OCI-LY7 (cell line): ENCODE data around the gene CLCN2. TPM values are rescaled to one million over a fixed set of nuclear protein-coding genes. Genes with fewer than 3 reads are reported as not detected.

Experiments used
- BruUV-seq: library from RNA; stranded (reverse); fragments of 400-500 nt; replicated peaks from 2 replicates; lab custom pipeline; 2021; lab: Mats Ljungman, UMichigan
- CTCF ChIA-PET: fragments of 300-600 bp; sonication (Branson Sonifier 250); formaldehyde crosslinking; loops from one replicate; lab custom pipeline; 2022; ENCODE audit warnings: antibody characterized with exemption; ENCODE audit not compliant: unreplicated experiment; lab: Charles Lee
- POLR2A ChIA-PET: fragments of 300-600 bp; sonication (Branson Sonifier 250); formaldehyde crosslinking; loops from one replicate; lab custom pipeline; 2022; ENCODE audit warnings: antibody characterized with exemption; lab: Charles Lee
- DNase-seq: peaks from one replicate; pipeline ENCODE4 v3.0.0-alpha.2; 2015; ENCODE audit warnings: low spot score
- H2AFZ ChIP-seq: fragments of 200-600 bp; sonication (generic), shearing (Covaris generic); 2 replicates; pipeline ENCODE4 v1.6.1; 2014; ENCODE audit warnings: mild to moderate bottlenecking, antibody characterized with exemption, low read length, moderate library complexity
- H3K27ac ChIP-seq: fragments of 200-600 bp; sonication (generic); 2 replicates; pipeline ENCODE4 v1.5.1; 2014; ENCODE audit warnings: mixed run types, low read depth, mild to moderate bottlenecking, moderate library complexity, low read length, inconsistent platforms; ENCODE audit not compliant: poor library complexity, severe bottlenecking
- H3K36me3 ChIP-seq: fragments of 200-600 bp; sonication (generic); 2 replicates; pipeline ENCODE4 v1.6.1; 2014; ENCODE audit warnings: mild to moderate bottlenecking, antibody characterized with exemption, low read length, moderate library complexity, mixed read lengths; ENCODE audit not compliant: insufficient read depth
- H3K4me1 ChIP-seq: fragments of 200-600 bp; sonication (generic); 2 replicates; pipeline ENCODE4 v1.5.1; 2014; ENCODE audit warnings: mild to moderate bottlenecking, low read length; ENCODE audit not compliant: insufficient read depth, poor library complexity, severe bottlenecking
- H3K4me2 ChIP-seq: fragments of 200-600 bp; sonication (generic); 2 replicates; pipeline ENCODE4 v1.6.1; 2014; ENCODE audit warnings: mild to moderate bottlenecking, low read length
- H3K4me3 ChIP-seq: fragments of 200-600 bp; sonication (generic); 2 replicates; pipeline ENCODE4 v1.5.1; 2014; ENCODE audit warnings: mild to moderate bottlenecking, low read depth, low read length; ENCODE audit not compliant: poor library complexity, severe bottlenecking
- H3K79me2 ChIP-seq: fragments of 200-600 bp; sonication (generic); 2 replicates; pipeline ENCODE4 v1.6.1; 2016; ENCODE audit warnings: low read depth, mild to moderate bottlenecking, low read length, moderate library complexity, mixed read lengths; ENCODE audit not compliant: insufficient read depth
- H3K9me2 ChIP-seq: fragments of 200-600 bp; sonication (generic); 2 replicates; pipeline ENCODE4 v1.6.1; 2016; ENCODE audit warnings: mild to moderate bottlenecking, low read length, mixed read lengths; ENCODE audit not compliant: insufficient read depth
- H3K9me3 ChIP-seq: fragments of 200-600 bp; sonication (generic); 2 replicates; pipeline ENCODE4 v1.6.1; 2014; ENCODE audit warnings: mild to moderate bottlenecking, mixed run types, low read length, mixed read lengths
- H4K20me1 ChIP-seq: fragments of 200-600 bp; sonication (generic); 2 replicates; pipeline ENCODE4 v1.6.1; 2014; ENCODE audit warnings: mild to moderate bottlenecking, antibody characterized with exemption, low read length, moderate library complexity, mixed read lengths; ENCODE audit not compliant: insufficient read depth
- CTCF ChIP-seq: fragments of 200-600 bp; sonication (generic); conservative IDR thresholded peaks from 2 replicates; pipeline ENCODE4 v1.5.1; 2014; ENCODE audit warnings: mild to moderate bottlenecking, antibody characterized with exemption, low read length, moderate library complexity, mixed read lengths
- EZH2phosphoT487 ChIP-seq: fragments of 200-600 bp; sonication (generic); IDR thresholded peaks from 2 replicates; pipeline ENCODE4 v1.6.1; 2018; ENCODE audit warnings: low read depth, borderline replicate concordance, mild to moderate bottlenecking, mixed run types, antibody characterized with exemption, low read length, moderate library complexity, mixed read lengths
- intact Hi-C: fragments of 100-400 bp; cut with micrococcal nuclease; formaldehyde crosslinking; loops from one replicate; pipeline ENCODE4 v1.10.0; 2022; ENCODE audit not compliant: unreplicated experiment
- total RNA-seq, 2 experiments: library from RNA; depleted of rRNA in 1 of 2; stranded (reverse); fragments of >200 nt in 1 of 2; shearing (Covaris generic) in 1 of 2; gene quantifications; 2 replicates each; pipeline ENCODE4 v1.2.3, GENCODE V29; 2014 to 2022

Gene CLCN2
- total RNA-seq, 2 experiments from 2014 or later: 4.2 to 15.0 TPM

DNA sequence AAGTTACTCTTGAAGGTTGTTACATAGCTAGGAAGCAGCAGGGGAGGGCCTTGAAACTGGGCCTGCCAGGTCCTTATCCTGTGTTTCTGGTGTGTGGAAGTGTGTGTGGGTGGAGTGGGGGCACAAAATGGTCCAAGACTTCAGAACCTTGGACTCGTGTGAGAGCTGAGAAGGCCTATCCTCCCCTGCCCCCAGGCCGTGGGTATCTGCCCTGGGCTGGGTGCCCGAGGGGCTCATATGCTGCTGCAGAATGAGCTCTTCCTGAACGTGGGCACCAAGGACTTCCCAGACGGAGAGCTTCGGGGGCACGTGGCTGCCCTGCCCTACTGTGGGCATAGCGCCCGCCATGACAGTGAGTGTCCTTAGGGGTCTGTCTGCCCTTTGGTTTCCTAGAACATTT, 22.9 kb upstream of the CLCN2 start:
- no TSS peak for BruUV-seq
- no peaks in the 10 kb centered on the region for H3K4me1 ChIP-seq
- CTCF ChIA-PET: no interaction called here
- H3K9me2 ChIP-seq: no peaks in the 10 kb centered on the region
- H4K20me1 ChIP-seq: no peaks in the 10 kb centered on the region
- intact Hi-C loops: no loop called here
- no peak for DNase-seq
- H3K4me2 ChIP-seq: no peak overlapping the region
- no peak overlapping the region for H3K27ac ChIP-seq
- no peaks in the 10 kb centered on the region for H3K9me3 ChIP-seq
- no peak overlapping the region for H3K4me3 ChIP-seq
- TF ChIP-seq EZH2phosphoT487: no peak
- no peak for TF ChIP-seq CTCF
- no peak overlapping the region for H2AFZ ChIP-seq
- POLR2A ChIA-PET: no interaction called here
- no peaks in the 10 kb centered on the region for H3K36me3 ChIP-seq
- no peaks in the 10 kb centered on the region for H3K79me2 ChIP-seq

- Histone ChIP-seq H4K20me1 (no peaks in the 10 kb centered on the region), H3K79me2 (no peaks in the 10 kb centered on the region), H3K9me3 (no peaks in the 10 kb centered on the region), H3K27ac (no peak overlapping the region), H3K4me2 (no peak overlapping the region), H3K4me1 (no peaks in the 10 kb centered on the region), H3K9me2 (no peaks in the 10 kb centered on the region), H2AFZ (no peak overlapping the region), H3K4me3 (no peak overlapping the region), H3K36me3 (no peaks in the 10 kb centered on the region)
- BruUV-seq: no TSS peak
- POLR2A ChIA-PET: no interaction called here
- intact Hi-C loops: no loop called here
- TF ChIP-seq CTCF: no peak
- TF ChIP-seq EZH2phosphoT487: no peak
- no peak for DNase-seq
- CTCF ChIA-PET: no interaction called here
Observed at GRCh38 chr3:184383033-184383740, 21.8 kb upstream of the CLCN2 start.

- Histone ChIP-seq H3K79me2 (no peaks in the 10 kb centered on the region), H3K4me3 (no peak overlapping the region), H4K20me1 (no peaks in the 10 kb centered on the region), H3K9me2 (no peaks in the 10 kb centered on the region), H2AFZ (no peak overlapping the region), H3K4me1 (peaks cover 4% of the 10 kb centered on the region), H3K36me3 (no peaks in the 10 kb centered on the region), H3K27ac (no peak overlapping the region), H3K9me3 (no peaks in the 10 kb centered on the region), H3K4me2 (no peak overlapping the region)
- TF ChIP-seq CTCF (no peak), EZH2phosphoT487 (no peak)
- ChIA-PET POLR2A (no interaction called here), CTCF (no interaction called here)
- DNase-seq: no peak
- intact Hi-C loops: no loop called here
- no TSS peak for BruUV-seq
Observed at GRCh38 chr3:184382326-184383032, 21.1 kb upstream of the CLCN2 start.
